UCSD-AML1 (cell line): Measurements from ENCODE around the gene FSHR.

ENCODE experiments used
- DNase-seq: peaks from one replicate; lab custom pipeline; 2025; ENCODE audit not compliant: unreplicated experiment; lab: John Stamatoyannopoulos, UW

Gene FSHR

GRCh38 chr2:49113046-49113445 is 41.3 kb downstream of the FSHR start:
- DNase-seq = no peak

- DNase-seq = no peak
Measured at GRCh38 chr2:49111456-49111855, 42.9 kb downstream of the FSHR start.

- no peak for DNase-seq
Measured at GRCh38 chr2:49111006-49111405, 43.3 kb downstream of the FSHR start.

GRCh38 chr2:49110571-49110970 is 43.7 kb downstream of the FSHR start:
- DNase-seq = no peak

DNA sequence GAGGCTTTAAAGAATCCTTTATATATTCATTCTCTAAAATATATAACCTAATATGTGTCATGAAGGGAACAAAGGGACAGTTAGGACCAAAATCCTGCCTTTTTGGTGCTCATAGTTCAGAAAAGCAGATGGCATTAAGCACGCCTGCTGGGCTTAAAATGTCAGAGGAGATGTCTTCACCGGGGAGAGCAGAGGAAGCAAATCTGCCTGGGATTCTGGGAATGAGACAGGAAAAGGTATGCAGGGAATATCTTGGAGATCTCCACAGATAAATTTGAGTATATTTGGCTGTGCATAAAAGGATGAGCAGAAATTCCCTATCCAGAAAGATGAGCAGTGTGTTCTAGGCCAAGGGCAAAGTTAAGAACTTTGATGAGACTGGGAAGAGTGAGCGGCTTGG is 45.5 kb downstream of the FSHR start:
- DNase-seq = no peak

- no peak for DNase-seq
Measured at GRCh38 chr2:49108436-49108835, 45.9 kb downstream of the FSHR start.

DNA sequence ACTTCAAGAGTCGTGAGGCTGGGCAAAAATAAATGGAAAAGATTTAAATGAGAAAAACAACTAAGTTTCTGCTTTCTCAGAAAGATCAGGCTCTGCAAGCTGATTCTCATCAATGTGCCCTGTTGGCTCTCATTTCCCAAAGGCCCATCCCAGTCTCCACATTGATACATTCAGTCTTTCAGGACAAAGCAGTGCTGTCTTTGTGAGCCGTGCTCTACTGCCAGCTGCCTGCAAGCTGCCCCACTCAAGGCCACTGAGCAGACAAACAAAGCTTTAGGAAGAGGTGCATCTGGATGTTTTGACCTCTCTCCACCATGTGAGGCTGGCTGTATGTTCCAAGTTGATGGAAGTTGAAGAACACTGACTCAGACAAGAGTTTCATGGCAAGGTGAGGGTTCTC is 48.8 kb downstream of the FSHR start:
- DNase-seq = no peak

DNA sequence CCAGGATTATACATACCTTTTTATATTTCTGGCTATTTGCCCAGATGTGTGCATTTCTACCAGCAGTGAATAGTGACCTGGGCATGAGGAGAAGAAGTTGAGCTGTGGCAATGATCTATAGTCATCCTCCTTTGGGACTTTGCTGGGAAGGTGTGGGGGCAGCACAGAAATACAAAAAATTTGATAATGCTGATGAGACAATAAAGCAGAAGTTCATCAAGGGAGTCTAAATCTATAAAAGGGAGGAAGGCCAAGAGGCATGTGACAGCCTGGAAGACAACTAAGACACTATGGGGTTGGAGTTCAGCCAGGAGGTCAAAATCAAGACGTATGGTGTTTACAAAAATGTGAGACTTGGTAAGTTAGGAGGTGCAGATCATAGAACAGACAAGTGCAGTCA is 52.2 kb downstream of the FSHR start:
- no peak for DNase-seq

- DNase-seq = no peak
Measured at GRCh38 chr2:49080681-49081080, 73.6 kb downstream of the FSHR start.

DNA sequence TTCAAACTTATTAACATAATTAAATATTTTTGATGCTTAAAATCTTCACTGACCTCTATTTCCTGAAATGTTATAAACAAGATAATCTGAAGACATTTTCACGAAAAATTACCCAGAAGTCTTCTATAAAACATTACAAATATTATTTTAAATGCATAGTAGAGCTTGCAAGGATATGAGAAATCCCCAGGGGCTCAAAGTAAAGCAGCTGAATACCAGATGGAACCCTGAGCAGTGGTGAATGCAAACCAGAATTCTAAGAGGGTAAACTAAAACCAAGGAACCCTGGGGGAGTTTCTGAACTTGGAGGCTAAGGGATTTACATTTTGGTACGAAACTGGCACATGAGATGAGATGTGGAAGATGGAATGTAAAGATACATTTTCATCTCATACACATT is 83.6 kb downstream of the FSHR start:
- no peak for DNase-seq

DNA sequence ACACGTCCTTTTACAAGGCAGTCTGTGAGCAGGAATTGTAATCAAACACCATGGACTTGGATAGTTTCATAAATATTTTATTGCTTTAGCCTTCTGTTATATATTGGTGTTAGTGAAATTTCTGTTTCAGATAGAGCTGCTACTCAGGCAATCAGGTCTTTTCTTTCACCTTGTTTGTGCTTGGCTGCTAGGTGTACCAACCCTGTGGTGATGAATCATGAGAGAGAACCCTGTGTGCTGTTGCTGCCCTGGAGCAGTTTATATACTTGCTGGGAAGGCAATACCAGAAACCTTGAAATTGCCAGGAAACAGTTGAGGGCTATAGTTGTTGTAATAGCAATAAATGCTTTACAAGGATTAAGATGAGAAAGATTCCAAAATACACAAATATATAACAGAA is 84.5 kb downstream of the FSHR start:
- DNase-seq = no peak

DNA sequence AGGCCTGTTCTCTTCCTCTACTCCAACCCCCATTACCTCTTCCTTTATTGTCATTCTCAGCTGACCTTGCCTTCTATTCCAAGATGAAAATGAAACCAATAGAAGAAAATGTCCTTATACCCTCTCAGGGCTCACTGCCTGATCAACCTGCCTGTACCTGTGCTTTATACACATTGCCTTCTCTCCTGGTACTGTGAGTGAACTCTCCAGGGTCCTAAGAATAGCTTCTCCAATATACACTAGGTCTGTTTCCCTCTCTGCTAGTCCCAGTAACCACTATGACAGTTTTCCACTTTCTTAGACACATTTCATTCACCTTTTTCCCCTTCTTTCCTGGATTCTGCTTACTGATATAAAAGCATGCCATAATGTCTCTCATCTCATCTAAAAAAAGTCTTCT is 85.7 kb downstream of the FSHR start:
- DNase-seq = no peak

DNA sequence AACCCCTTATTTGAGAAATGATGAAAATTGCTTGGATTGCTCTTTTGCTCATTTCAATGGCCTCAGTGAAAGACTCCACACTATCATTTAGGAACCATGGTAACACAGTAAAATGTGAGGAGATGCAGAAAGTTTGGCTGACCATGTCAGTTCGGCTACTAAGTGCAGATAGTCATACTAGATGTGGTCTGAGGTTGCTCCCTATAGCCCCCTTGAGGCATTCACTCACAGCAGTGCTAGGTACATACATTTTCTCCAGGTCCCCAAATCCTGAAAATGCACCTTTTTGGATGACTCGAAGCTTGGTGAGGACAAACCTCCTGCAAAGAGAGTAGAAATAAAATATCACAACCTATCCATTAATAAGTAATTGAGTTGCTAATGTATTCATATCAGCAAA is 86.3 kb downstream of the FSHR start:
- no peak for DNase-seq

- no peak for DNase-seq
Measured at GRCh38 chr2:49053156-49053555, 101.2 kb downstream of the FSHR start.

DNA sequence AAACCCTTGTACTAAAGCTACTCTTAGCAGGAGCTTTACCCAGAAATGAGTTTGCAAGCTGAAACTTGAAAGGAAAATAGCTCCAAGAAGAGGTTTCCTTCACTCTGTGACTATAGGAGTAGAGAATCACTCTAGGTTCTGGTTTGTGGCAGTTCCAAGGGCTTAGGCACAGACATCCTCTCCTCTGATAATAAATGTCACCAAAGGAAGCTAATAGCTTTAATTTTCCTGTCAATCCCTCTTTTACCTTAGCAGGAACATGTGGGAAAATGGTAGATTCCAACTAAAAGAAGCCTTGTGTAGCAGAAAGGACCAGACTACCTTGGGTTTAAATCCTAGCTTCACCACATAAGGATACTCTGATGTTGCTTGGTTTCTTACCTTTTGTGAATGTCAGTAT is 104.0 kb downstream of the FSHR start:
- no peak for DNase-seq

DNA sequence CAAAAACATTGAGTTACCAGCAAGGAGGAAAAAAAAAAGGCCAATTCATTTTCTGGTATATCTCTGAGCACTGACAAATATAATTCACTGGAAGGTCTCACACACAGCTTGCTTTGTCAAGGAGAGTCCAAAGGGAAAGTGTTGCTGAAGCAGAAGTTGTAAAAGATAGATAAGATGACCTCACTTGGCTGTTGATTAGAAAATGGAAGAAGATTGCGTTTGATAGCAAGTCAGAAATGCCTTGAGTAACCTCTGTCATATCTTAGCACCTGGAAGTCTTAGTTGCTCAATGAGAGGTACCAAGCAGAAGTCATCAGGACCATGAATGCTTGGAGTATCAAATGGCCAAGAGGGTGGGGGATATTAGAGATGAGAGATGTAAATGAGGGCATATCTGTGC is 105.2 kb downstream of the FSHR start:
- DNase-seq = no peak

- no peak for DNase-seq
Measured at GRCh38 chr2:49045083-49045482, 109.2 kb downstream of the FSHR start.

DNA sequence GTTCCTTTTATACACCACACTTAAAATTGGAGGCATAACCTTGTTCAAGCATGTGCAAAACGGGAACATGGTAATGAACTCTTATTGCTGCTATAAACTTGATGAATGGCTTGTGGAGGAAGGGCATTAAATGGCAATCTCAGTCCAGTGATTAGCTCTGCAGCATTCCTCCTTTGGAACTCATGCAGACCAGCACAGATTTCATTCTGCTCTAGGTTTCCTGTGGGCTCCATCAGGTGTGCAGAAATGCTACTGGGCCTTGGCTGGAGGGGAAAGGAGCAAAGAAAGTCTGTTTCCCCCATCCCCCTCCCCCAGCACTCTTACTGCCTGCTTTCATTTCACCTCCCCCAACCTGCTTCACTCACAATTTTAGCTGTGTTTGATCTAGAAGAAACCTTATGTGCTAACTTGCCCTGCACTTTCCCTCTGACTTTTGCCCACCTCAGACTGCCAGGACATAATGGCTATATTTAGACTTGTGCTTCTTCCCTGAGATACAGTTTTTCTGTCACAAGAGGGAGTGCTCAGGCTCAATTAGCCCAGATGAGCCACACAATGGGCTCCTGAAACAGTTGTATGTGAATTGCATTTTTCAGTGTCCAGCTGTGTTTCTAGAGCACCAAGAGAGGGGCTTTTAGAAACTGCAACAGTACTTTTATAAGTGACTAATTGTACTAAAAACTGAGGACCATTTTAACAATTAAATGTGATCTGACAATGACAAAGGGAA is 109.8 kb downstream of the FSHR start:
- no peak for DNase-seq

DNA sequence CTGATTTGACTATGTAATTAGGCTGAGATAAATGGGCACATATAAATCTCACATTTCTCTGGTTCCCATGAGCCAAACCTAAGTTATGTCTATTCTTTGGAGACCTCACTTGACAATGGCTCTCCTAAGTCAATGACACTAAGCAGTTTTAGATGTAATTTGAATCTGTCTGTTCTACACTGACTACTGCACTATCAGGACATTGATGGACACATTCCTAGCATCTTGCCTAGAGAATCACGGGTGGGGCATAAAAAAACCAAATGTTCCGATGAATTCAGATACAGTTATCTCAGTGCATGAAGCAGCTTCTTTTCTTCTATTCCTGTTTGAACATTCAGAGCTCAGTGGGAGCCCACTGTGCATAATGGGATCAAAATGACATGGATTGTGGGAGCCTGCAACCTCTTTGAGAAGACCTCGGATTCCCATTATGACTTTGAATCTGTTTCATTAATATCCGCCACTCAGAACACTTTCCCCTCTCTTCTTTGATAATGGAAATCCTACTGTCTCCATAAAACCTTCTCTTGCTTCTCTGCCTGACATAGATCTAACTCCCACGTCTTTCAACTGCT is 110.8 kb downstream of the FSHR start:
- DNase-seq = no peak

DNA sequence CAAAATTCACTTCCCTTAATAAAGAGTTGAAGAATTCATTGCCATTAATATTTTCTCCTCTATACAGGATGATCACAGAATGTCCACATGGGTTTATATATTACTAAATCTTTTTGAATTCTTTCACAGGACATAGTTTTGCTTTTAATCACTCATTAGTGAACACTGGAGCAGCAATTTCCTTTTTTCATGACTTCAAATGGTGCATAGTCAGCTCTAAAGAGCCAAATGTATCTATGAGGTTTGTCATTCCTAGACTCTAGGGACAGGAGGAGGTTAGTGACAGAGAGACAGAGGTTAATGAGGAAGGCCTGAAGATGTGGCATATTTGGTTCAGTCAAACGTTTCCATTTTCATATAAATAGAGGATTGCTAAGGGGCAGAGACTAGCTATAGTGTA is 111.8 kb downstream of the FSHR start:
- no peak for DNase-seq

DNA sequence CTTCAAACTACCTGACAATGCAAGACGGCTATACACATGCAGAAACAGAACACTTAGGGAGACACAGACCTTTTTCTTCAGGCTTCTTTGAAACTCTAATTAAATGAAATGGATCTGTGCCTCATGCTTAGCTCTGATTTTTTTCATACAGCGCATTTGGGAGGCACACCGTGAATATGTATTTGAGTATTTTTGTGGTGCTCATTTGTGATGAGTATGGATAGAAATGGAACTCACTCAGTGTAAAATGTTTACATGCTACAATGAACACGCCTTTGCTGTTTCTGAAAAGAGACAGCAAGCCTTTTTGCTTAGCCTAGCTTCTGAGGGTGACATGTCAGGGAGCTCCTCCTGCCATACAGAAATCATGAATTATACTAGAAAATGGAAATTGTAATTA is 113.3 kb downstream of the FSHR start:
- no peak for DNase-seq

GRCh38 chr2:49037197-49037596 is 117.1 kb downstream of the FSHR start:
- no peak for DNase-seq

- no peak for DNase-seq
Measured at GRCh38 chr2:49035481-49035880, 118.8 kb downstream of the FSHR start.
